ENCODE measurements around the gene DIO2. TPM values are rescaled to one million over a fixed set of nuclear protein-coding genes. Genes with fewer than 3 reads are reported as not detected.

The DIO2 gene
- total RNA-seq, 2 donors from 2014 or later = 0.04 to 0.57 TPM

DNA sequence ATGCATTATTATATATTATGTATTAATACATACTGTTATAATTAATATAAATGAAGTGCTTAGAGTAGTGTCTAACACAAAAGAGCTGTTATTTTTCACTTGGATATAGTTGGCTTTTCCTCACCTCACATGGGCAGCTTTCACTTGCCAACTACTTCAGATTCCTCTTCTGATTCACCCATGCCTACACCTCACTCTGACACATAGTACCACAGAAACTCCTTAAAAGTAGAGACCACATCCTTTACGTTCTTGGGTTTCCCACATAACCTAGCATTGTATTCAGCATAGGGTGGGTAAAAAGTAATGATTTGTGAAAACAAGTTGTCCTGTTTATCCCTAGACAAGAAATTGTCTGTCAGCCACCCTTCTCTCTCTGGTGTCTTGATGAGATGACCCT is 61.0 kb downstream of the DIO2 start:
- no peaks in the 10 kb centered on the region for H3K27me3 ChIP-seq (ENCODE audit: control insufficient read depth, insufficient read depth, low read length, poor library complexity, severe bottlenecking)

More for the DNA sequence above, 61.0 kb downstream of the DIO2 start:
- H3K4me1 ChIP-seq (ENCODE audit: control insufficient read depth, insufficient read depth, low read length) = no peaks in the 10 kb centered on the region
- Mint-ChIP-seq H3K4me1 (no peaks in the 10 kb centered on the region), H3K36me3 (ENCODE audit: low read depth) (no peaks in the 10 kb centered on the region), H3K9me3 (no peaks in the 10 kb centered on the region), H3K27me3 (ENCODE audit: insufficient read depth) (no peaks in the 10 kb centered on the region), H3K4me3 (no peak overlapping the region), H3K27ac (no peak overlapping the region)
- no peak overlapping the region for H3K27ac ChIP-seq (ENCODE audit: low read depth, low read length)
- TF ChIP-seq CTCF (conservative IDR thresholded peaks at IDR 0.05) = no peak
- H3K9me3 ChIP-seq (ENCODE audit: control insufficient read depth, low read length) = no peaks in the 10 kb centered on the region
- H3K36me3 ChIP-seq (ENCODE audit: control insufficient read depth, insufficient read depth, low read length) = no peaks in the 10 kb centered on the region
- H3K9ac ChIP-seq (ENCODE audit: extremely low read depth, low read length, poor library complexity, severe bottlenecking) = no peak overlapping the region
- no peak for DNase-seq
- no peak overlapping the region for H3K4me3 ChIP-seq (ENCODE audit: low read length)
- WGBS, 2 experiments (ENCODE audit: insufficient coverage in 1 of 2, insufficient read length in 1 of 2) = 100% methylated on average over 1 of the region's 1 CpG; no CpG with 5 or more reads in 1 of the 2 experiments
